Peyer's patch (tissue), 4 donors: Measurements from ENCODE around the gene GRK6. TPM values are rescaled to one million over a fixed set of nuclear protein-coding genes. Genes with fewer than 3 reads are reported as not detected.

Experiments used
- total RNA-seq, 4 donors: library from RNA; depleted of rRNA; stranded (reverse); fragments of >200 nt; gene quantifications; one replicate each; pipeline ENCODE4 v1.1.0, GENCODE V29; 2016

GRK6 gene
- total RNA-seq, 4 donors from 2014 or later: 36.2 to 140 (median 40.7) TPM

Other genes starting within 250 kb of the GRK6 start
- gene RAB24, start 123.0 kb upstream of the GRK6 start, total RNA-seq: 10 to 100 TPM; 37.0 to 58.6 (median 46.3) TPM
- 100 to 1,000 TPM in 3 of 4 donors, 10 to 100 TPM in 1; 55.3 to 215 (median 132) TPM for gene PRELID1, start 122.9 kb upstream of the GRK6 start, total RNA-seq
- 10 to 100 TPM in 3 of 4 donors, 1 to 10 TPM in 1; 6.8 to 25.8 (median 18.5) TPM for gene MXD3, start 114.8 kb upstream of the GRK6 start, total RNA-seq
- 100 to 1,000 TPM; 193 to 321 (median 268) TPM for gene LMAN2, start 75.0 kb upstream of the GRK6 start, total RNA-seq
- gene RGS14, start 68.8 kb upstream of the GRK6 start, total RNA-seq: 10 to 100 TPM; 19.4 to 41.0 (median 23.3) TPM
- under 1 TPM in 1 of 4 donors, not detected in 3; 0.35 TPM for gene SLC34A1, start 42.2 kb upstream of the GRK6 start, total RNA-seq
- not detected for gene PFN3, start 26.0 kb upstream of the GRK6 start, total RNA-seq
- 10 to 100 TPM in 1 of 4 donors, 1 to 10 TPM in 3; 1.7 to 22.2 (median 7.8) TPM for gene F12, start 17.1 kb upstream of the GRK6 start, total RNA-seq
- gene PRR7, start 20.1 kb downstream of the GRK6 start, total RNA-seq: 1 to 10 TPM in 2 of 4 donors, under 1 TPM in 1, not detected in 1; 0.70 to 2.2 (median 1.9) TPM
- gene DBN1, start 47.0 kb downstream of the GRK6 start, total RNA-seq: 10 to 100 TPM; 14.2 to 77.6 (median 23.1) TPM
- 100 to 1,000 TPM in 1 of 4 donors, 10 to 100 TPM in 3; 17.4 to 137 (median 23.3) TPM for gene PDLIM7, start 70.9 kb downstream of the GRK6 start, total RNA-seq
- 10 to 100 TPM in 1 of 4 donors, 1 to 10 TPM in 3; 2.1 to 52.0 (median 5.5) TPM for gene DOK3, start 83.2 kb downstream of the GRK6 start, total RNA-seq
- gene DDX41, start 90.3 kb downstream of the GRK6 start, total RNA-seq: 100 to 1,000 TPM; 103 to 168 (median 118) TPM
- gene FAM193B, start 127.9 kb downstream of the GRK6 start, total RNA-seq: 100 to 1,000 TPM in 3 of 4 donors, 10 to 100 TPM in 1; 77.1 to 205 (median 177) TPM
- gene TMED9, start 165.5 kb downstream of the GRK6 start, total RNA-seq: 10 to 100 TPM; 39.6 to 65.6 (median 52.5) TPM
- gene B4GALT7, start 173.5 kb downstream of the GRK6 start, total RNA-seq: 10 to 100 TPM; 12.6 to 29.8 (median 21.9) TPM